ENCODE data around the gene CREM. TPM values are rescaled to one million over a fixed set of nuclear protein-coding genes. Genes with fewer than 3 reads are reported as not detected.

The CREM gene
- total RNA-seq, 4 donors from 2014 or later = 24.3 to 42.5 (median 30.1) TPM

DNA sequence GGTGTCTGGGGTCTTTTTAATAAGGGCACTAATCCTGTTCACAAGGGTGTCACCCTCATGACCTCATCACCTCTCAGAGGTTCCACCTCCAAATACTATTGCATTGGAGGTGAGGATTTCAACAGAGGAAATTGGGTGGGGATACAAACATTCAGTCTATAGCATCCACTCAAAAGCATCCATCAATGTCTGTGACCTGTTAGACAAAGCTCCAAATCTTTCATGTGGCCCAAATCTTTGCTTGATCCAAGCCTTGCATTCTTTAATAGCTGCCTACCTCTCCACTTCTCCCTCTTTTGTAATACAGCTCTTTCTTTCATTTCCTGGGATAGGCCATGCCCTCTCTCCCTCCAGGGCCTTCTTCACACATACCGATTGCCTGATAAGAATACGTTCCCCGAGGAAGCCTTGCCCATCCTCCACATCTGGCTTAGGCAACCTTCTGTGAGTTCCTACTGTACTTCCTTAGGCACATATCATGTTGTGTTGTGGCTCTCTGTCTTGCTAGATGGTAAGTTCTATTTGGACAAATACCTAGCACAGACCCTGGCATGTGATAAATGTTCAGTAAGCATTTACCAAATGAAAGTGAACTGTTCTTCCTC, 66.1 kb downstream of the CREM start:
- Histone ChIP-seq H3K9me3 (no peaks in the 10 kb centered on the region), H3K36me3 (no peaks in the 10 kb centered on the region), H3K27me3 (no peaks in the 10 kb centered on the region), H3K27ac (peak overlapping the region in 1 of 4 donors; percentile 57), H3K4me3 (no peak overlapping the region), H3K4me1 (no peaks in the 10 kb centered on the region)
- ATAC-seq (no peak), DNase-seq (no peak)
- intact Hi-C loops (cut with DNase I; ENCODE audit: low total_unique reads) = no loop called here
- in situ Hi-C loops (cut with MboI; ENCODE audit: low sequenced_read_pairs in 4 of 4) = no loop called here
- TF ChIP-seq, protein P1, sequence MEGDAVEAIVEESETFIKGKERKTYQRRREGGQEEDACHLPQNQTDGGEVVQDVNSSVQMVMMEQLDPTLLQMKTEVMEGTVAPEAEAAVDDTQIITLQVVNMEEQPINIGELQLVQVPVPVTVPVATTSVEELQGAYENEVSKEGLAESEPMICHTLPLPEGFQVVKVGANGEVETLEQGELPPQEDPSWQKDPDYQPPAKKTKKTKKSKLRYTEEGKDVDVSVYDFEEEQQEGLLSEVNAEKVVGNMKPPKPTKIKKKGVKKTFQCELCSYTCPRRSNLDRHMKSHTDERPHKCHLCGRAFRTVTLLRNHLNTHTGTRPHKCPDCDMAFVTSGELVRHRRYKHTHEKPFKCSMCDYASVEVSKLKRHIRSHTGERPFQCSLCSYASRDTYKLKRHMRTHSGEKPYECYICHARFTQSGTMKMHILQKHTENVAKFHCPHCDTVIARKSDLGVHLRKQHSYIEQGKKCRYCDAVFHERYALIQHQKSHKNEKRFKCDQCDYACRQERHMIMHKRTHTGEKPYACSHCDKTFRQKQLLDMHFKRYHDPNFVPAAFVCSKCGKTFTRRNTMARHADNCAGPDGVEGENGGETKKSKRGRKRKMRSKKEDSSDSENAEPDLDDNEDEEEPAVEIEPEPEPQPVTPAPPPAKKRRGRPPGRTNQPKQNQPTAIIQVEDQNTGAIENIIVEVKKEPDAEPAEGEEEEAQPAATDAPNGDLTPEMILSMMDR (IDR thresholded peaks at IDR 0.05 in 4 of 5, conservative IDR thresholded peaks at IDR 0.05 in 1 of 5) = no peak
- no peak for TF ChIP-seq POLR2A (IDR thresholded peaks at IDR 0.05)

DNA sequence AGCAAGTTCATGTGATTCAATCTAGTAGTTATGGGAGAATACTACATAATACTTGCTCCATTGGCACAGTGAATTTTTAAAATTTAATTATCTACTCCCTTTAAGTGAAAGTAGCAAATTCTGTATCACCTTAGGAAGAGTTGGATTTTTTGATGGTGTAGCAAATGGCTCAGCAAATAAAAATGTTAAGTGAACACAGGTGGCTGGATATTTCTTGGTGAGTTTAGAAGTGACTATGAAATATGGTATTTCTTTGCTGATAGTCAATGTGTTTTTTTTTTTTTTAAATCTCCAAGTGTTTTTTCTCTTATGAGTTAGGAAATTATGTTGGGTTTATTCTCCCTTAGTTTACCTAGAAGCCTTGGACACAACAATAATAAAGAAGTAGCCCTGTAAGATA, 67.8 kb downstream of the CREM start:
- TF ChIP-seq, protein P1 (IDR thresholded peaks at IDR 0.05 in 4 of 5, conservative IDR thresholded peaks at IDR 0.05 in 1 of 5) = no peak
- no peak for TF ChIP-seq POLR2A (IDR thresholded peaks at IDR 0.05)
- intact Hi-C loops (cut with DNase I; ENCODE audit: low total_unique reads) = no loop called here
- H3K9me3 ChIP-seq = no peaks in the 10 kb centered on the region
- no peaks in the 10 kb centered on the region for H3K4me1 ChIP-seq
- in situ Hi-C loops (cut with MboI; ENCODE audit: low sequenced_read_pairs in 4 of 4) = no loop called here
- H3K4me3 ChIP-seq = no peak overlapping the region
- H3K27me3 ChIP-seq = no peaks in the 10 kb centered on the region
- no peaks in the 10 kb centered on the region for H3K36me3 ChIP-seq
- no peak for DNase-seq
- peak overlapping the region in 3 of 4 donors; percentile 78 to 87 (median 81) for H3K27ac ChIP-seq
- ATAC-seq = no peak

DNA sequence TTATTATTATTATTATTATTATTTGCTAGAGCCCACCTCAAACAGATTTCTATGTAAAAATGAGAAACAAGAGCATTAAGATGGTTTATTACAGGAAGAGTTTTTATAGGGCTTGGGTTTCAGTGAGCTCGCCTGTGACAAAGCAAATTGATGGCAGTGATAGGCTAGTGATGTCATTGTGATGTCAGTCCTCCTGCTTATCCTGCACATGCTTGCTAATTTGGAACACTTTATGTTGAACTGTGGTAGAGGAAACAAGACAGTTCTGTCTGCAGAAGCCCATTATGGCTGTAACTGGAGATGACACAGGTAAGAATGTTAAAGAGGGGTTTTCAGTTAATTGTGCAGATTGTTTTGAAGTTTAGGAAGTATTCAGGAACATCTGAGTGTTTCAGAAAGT, 68.3 kb downstream of the CREM start:
- Histone ChIP-seq H3K27me3 (no peaks in the 10 kb centered on the region), H3K4me1 (no peaks in the 10 kb centered on the region), H3K4me3 (peak overlapping the region in 2 of 4 donors; percentile 31 to 48), H3K9me3 (no peaks in the 10 kb centered on the region), H3K27ac (peak overlapping the region; percentile 78 to 87 (median 82)), H3K36me3 (no peaks in the 10 kb centered on the region)
- intact Hi-C loops (cut with DNase I; ENCODE audit: low total_unique reads) (loop anchor here (1.0 kb wide), 1 partner anchor 68 kb away; no protein-coding TSS in a partner anchor), in situ Hi-C loops (cut with MboI; ENCODE audit: low sequenced_read_pairs in 4 of 4) (no loop called here)
- ATAC-seq = no peak
- DNase-seq = no peak
- no peak for TF ChIP-seq POLR2A (IDR thresholded peaks at IDR 0.05)
- TF ChIP-seq, protein P1 (IDR thresholded peaks at IDR 0.05 in 4 of 5, conservative IDR thresholded peaks at IDR 0.05 in 1 of 5) = no peak

DNA sequence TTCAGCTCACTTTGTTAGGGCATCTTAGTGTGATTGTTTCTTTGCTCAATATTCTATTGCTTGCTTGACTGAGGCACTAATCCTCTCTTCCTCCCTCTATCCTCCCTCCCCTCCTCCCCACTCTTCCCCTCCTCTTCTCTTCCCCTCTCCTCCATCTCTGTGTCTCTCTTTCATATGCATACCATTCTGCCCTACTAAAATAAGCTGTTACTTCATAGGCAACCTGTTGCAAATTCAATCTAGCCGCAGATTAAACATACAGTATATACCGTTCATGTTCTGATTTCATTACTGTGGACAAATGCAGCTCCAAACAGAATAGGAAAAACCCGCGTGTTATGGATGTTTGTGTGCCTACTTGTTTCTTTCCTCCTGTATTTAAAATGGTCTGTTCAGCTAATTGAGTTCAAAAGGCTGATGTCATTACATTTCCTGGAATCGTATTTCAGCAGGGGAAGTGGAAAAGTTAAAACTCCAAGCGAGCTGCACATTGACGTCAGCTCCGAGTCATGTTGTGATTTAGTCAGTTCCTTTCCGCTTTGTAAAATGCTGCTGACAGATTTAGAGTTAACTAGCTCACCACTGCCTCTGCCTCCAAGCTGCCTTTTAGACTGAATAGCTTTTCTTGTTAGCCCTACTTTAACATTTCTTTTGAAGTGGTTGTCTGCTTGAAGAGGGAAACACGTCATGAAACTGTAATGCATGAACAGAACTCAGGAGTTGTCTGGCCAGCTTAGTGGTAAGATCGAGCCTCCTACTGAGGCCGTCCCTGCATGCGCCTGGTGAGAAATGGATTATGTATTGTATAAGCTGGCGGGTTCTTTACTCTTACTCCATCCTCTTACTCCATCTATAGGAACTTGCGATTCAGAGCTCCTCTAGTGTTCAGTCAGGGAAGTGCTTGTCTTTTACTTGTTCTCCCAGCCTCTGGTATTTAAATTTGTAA, 69.0 kb downstream of the CREM start:
- Histone ChIP-seq H3K36me3 (no peaks in the 10 kb centered on the region), H3K27ac (peak overlapping the region; percentile 78 to 87 (median 82)), H3K4me1 (no peaks in the 10 kb centered on the region), H3K27me3 (no peaks in the 10 kb centered on the region), H3K9me3 (no peaks in the 10 kb centered on the region), H3K4me3 (peak overlapping the region; percentile 31 to 56 (median 49))
- in situ Hi-C loops (cut with MboI; ENCODE audit: low sequenced_read_pairs in 4 of 4) = no loop called here
- DNase-seq = peak; percentile 40 to 50
- peak; percentile 85 to 90 for ATAC-seq
- intact Hi-C loops (cut with DNase I; ENCODE audit: low total_unique reads) = loop anchor here (1.0 kb wide), 1 partner anchor 68 kb away; no protein-coding TSS in a partner anchor
- TF ChIP-seq, protein P1 (IDR thresholded peaks at IDR 0.05 in 4 of 5, conservative IDR thresholded peaks at IDR 0.05 in 1 of 5) = peak; percentile 76 to 87 (median 86)
- TF ChIP-seq POLR2A (IDR thresholded peaks at IDR 0.05) = peak; percentile 29 to 69

Data from gastrocnemius medialis (tissue), 4 donors.